HCT116 (cell line): ENCODE data around the gene RTN4RL2.

Experiments used
- CBX3 ChIP-seq: IDR thresholded peaks from 2 replicates; pipeline ENCODE4 v1.6.1; 2012; ENCODE audit warnings: low read depth
- CEBPB ChIP-seq: IDR thresholded peaks from 2 replicates; pipeline ENCODE4 v1.6.1; 2012; ENCODE audit warnings: low read depth
- ELF1 ChIP-seq: IDR thresholded peaks from 2 replicates; pipeline ENCODE4 v1.6.1; 2012; ENCODE audit warnings: low read depth, borderline replicate concordance
- EZH2 ChIP-seq: fragments of 200-600 bp; sonication (generic); IDR thresholded peaks from 2 replicates; pipeline ENCODE4 v1.6.1; 2017; ENCODE audit warnings: antibody characterized with exemption, mixed run types
- POLR2A ChIP-seq: IDR thresholded peaks from 2 replicates; pipeline ENCODE4 v1.7.0; 2011; ENCODE audit warnings: borderline replicate concordance; ENCODE audit not compliant: insufficient read depth, insufficient read length; ENCODE audit errors: extremely low read depth
- RAD21 ChIP-seq: IDR thresholded peaks from 2 replicates; pipeline ENCODE4 v1.6.1; 2012; ENCODE audit warnings: low read depth, mild to moderate bottlenecking
- TCF7L2 ChIP-seq: IDR thresholded peaks from 2 replicates; pipeline ENCODE4 v1.7.0; 2011; ENCODE audit warnings: borderline replicate concordance, inconsistent platforms; ENCODE audit not compliant: insufficient read depth, insufficient read length; ENCODE audit errors: extremely low read depth
- YY1 ChIP-seq: IDR thresholded peaks from 2 replicates; pipeline ENCODE4 v1.6.1; 2011; ENCODE audit warnings: low read length, low read depth, moderate library complexity, mild to moderate bottlenecking; ENCODE audit not compliant: insufficient replicate concordance; ENCODE audit errors: extremely low read depth
- TF ChIP-seq, protein P1 (sequence below), 3 experiments: fragments of 200-600 bp in 1 of 3; sonication (generic) in 1 of 3; IDR thresholded peaks in 2 of 3; conservative IDR thresholded peaks in 1 of 3; 2 replicates each; pipeline ENCODE4 v1.5.1; 2012 to 2017; ENCODE audit warnings: low read depth in 2 of 3, low read length in 2 of 3, antibody characterized with exemption in 1 of 3, borderline replicate concordance in 1 of 3, control low read depth in 1 of 3, mild to moderate bottlenecking in 1 of 3, mixed read lengths in 1 of 3, mixed run types in 1 of 3, moderate library complexity in 1 of 3; ENCODE audit not compliant: insufficient read depth in 1 of 3
- TF ChIP-seq, protein P2 (sequence below): IDR thresholded peaks from 2 replicates; pipeline ENCODE4 v1.6.1; 2012

DNA sequence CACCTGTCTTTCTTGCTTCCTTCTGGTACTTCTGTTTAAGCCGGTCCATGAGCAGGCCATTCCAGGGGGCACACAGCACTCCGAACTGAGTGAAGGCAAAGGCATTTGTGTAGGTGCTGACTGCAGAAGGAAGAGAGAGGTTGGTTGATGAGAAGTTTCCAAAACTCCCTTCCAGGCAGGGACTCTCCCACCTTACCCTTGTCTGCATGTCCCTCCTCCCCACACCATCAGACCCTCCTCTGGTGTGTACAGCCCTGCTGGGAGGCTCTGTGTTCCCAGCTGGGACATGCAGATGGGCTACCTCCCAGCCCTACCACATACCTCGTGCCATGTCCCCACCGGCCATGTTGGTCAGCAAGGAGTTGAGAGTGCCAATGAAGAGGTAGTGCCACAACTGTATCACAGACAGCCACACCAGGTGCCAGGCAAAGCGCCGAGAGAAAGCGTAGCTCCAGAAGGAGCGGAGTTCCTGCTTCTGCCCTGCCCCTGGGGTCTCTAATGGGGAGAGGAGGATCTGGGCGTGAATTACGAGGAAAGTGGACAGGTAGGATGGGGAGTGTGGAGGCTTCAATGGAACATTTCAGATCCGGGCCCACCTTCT lies 45.6 kb upstream of the RTN4RL2 start:
- no peak for TF ChIP-seq YY1
- no peak for TF ChIP-seq CBX3
- TF ChIP-seq, protein P1, sequence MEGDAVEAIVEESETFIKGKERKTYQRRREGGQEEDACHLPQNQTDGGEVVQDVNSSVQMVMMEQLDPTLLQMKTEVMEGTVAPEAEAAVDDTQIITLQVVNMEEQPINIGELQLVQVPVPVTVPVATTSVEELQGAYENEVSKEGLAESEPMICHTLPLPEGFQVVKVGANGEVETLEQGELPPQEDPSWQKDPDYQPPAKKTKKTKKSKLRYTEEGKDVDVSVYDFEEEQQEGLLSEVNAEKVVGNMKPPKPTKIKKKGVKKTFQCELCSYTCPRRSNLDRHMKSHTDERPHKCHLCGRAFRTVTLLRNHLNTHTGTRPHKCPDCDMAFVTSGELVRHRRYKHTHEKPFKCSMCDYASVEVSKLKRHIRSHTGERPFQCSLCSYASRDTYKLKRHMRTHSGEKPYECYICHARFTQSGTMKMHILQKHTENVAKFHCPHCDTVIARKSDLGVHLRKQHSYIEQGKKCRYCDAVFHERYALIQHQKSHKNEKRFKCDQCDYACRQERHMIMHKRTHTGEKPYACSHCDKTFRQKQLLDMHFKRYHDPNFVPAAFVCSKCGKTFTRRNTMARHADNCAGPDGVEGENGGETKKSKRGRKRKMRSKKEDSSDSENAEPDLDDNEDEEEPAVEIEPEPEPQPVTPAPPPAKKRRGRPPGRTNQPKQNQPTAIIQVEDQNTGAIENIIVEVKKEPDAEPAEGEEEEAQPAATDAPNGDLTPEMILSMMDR (IDR thresholded peaks at IDR 0.05 in 2 of 3, conservative IDR thresholded peaks at IDR 0.05 in 1 of 3; ENCODE audit: borderline replicate concordance in 1 of 3, insufficient read depth in 1 of 3, low read depth in 2 of 3, low read length in 2 of 3), result no peak
- TF ChIP-seq, protein P2, sequence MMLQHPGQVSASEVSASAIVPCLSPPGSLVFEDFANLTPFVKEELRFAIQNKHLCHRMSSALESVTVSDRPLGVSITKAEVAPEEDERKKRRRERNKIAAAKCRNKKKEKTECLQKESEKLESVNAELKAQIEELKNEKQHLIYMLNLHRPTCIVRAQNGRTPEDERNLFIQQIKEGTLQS, result no peak
- TF ChIP-seq ELF1, result no peak
- TF ChIP-seq POLR2A, result no peak
- no peak for TF ChIP-seq RAD21
- TF ChIP-seq EZH2, result no peak
- TF ChIP-seq TCF7L2, result no peak
- no peak for TF ChIP-seq CEBPB
